Immature natural killer cell (primary cell): Measurements from ENCODE around the gene TMEM63A. TPM values are rescaled to one million over a fixed set of nuclear protein-coding genes. Genes with fewer than 3 reads are reported as not detected.

Experiments
- DNase-seq, 3 donors: peaks; one replicate each; pipeline ENCODE4 v3.0.0; 2022; ENCODE audit warnings: mixed read lengths in 1 of 3
- H3K27ac Mint-ChIP-seq, 6 donors: one replicate each; pipeline ENCODE4 v1.8.0; 2020; ENCODE audit warnings: mixed read lengths in 6 of 6, mild to moderate bottlenecking in 5 of 6, inconsistent platforms in 4 of 6, moderate library complexity in 3 of 6
- H3K27me3 Mint-ChIP-seq, 3 donors: one replicate each; pipeline ENCODE4 v1.8.0; 2020 to 2021; ENCODE audit warnings: low read depth in 3 of 3, mild to moderate bottlenecking in 3 of 3, mixed read lengths in 3 of 3, moderate library complexity in 3 of 3, inconsistent platforms in 1 of 3
- H3K36me3 Mint-ChIP-seq, 3 donors: one replicate each; pipeline ENCODE4 v1.8.0; 2020; ENCODE audit warnings: mixed read lengths in 3 of 3, inconsistent platforms in 2 of 3, mild to moderate bottlenecking in 2 of 3
- H3K4me1 Mint-ChIP-seq, 2 donors: one replicate each; pipeline ENCODE4 v1.8.0; 2020; ENCODE audit warnings: inconsistent platforms in 2 of 2, mild to moderate bottlenecking in 2 of 2, mixed read lengths in 2 of 2, moderate library complexity in 1 of 2
- H3K4me3 Mint-ChIP-seq, 5 donors: one replicate each; pipeline ENCODE4 v1.8.0; 2020; ENCODE audit warnings: mild to moderate bottlenecking in 5 of 5, mixed read lengths in 5 of 5, inconsistent platforms in 3 of 5, moderate library complexity in 3 of 5
- H3K9me3 Mint-ChIP-seq, 6 donors: one replicate each; pipeline ENCODE4 v1.8.0; 2020; ENCODE audit warnings: mild to moderate bottlenecking in 6 of 6, mixed read lengths in 6 of 6, inconsistent platforms in 4 of 6, moderate library complexity in 3 of 6
- polyA plus RNA-seq, 3 donors: library from polyadenylated mRNA; unstranded; fragments of 300-500 nt; fragmentation: Illumina TruSeq; gene quantifications; one replicate each; pipeline ENCODE4 v1.2.3, GENCODE V29; 2021

TMEM63A gene
- polyA plus RNA-seq, 3 donors from 2014 or later = 10.1 to 27.4 (median 11.1) TPM

DNA sequence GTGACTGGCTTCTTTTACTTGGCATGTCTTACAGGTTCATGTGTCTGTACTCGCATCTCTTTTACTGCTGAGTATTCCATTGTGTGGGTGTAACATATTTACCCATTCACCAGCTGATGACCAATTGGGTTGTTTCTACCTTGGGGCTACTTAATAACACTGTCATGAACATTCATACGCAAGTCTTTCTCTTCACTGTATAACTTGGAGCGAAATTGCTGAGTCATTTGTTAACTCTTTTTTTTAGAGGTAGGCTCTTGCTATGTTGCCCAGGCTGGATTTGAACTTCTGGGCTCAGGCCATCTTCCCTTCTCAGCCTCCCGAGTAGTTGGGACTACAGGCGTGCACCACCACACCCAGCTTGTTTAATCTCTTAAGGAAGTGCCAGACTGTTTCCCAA is 35.4 kb upstream of the TMEM63A start:
- peaks cover 7 to 33% (median 16%) of the 10 kb centered on the region in 3 donors for H3K36me3 Mint-ChIP-seq
- peaks cover 0 to 2% (median 0%) of the 10 kb centered on the region in 3 donors for H3K27me3 Mint-ChIP-seq
- peak overlapping the region in 5 of 6 donors; percentile 12 to 58 (median 44) for H3K27ac Mint-ChIP-seq
- H3K4me3 Mint-ChIP-seq = no peak overlapping the region
- H3K4me1 Mint-ChIP-seq = peaks cover 31 to 40% of the 10 kb centered on the region in 2 donors
- DNase-seq = no peak
- no peaks in the 10 kb centered on the region for H3K9me3 Mint-ChIP-seq

DNA sequence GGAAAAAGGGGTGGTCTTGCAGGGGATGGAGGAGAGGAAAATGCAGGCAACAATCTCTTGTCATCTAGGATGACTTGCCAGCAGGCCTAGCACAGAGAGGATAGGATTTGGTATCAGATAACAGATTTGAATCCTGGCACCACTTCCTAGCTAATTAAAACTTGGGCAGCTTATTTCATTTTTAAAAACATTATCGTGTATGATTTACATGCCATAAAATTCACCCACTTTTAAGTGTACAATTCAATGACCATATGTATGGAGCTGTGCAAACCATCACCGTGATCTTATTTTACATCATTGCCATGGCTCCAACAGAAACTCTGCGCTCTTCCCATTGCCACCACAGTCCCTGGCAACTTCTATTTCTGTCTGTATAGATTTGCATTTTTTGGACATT is 34.9 kb upstream of the TMEM63A start:
- H3K36me3 Mint-ChIP-seq = peaks cover 7 to 33% (median 17%) of the 10 kb centered on the region in 3 donors
- H3K4me1 Mint-ChIP-seq = peaks cover 28 to 36% of the 10 kb centered on the region in 2 donors
- no peaks in the 10 kb centered on the region for H3K9me3 Mint-ChIP-seq
- H3K4me3 Mint-ChIP-seq = no peak overlapping the region
- H3K27ac Mint-ChIP-seq = peak overlapping the region in 4 of 6 donors; percentile 44 to 68 (median 52)
- no peak for DNase-seq
- peaks cover 0 to 2% (median 0%) of the 10 kb centered on the region in 3 donors for H3K27me3 Mint-ChIP-seq

DNA sequence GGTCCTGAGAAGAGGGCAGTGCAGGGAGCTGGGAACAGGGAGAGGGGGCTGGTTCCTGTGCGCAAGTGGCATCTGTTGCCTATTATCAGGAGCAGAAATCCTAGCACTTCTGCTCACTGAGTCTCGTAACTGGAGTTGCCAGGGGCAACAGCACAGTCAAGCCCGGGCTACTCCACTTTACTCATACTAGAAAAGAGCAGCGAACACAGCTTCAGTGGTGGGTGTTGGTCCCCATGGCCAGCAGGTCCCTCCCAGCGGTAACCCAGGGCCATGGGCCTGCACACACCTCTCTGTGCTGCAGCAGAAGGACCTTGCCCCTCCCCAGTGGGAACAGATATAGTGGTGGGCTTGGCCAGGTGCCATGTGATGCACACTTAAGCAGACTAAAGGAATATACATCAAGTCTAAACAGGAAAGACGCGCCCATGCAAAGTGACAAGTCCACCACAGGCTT is 33.4 kb upstream of the TMEM63A start:
- Mint-ChIP-seq H3K36me3 (peaks cover 7 to 33% (median 17%) of the 10 kb centered on the region in 3 donors), H3K9me3 (no peaks in the 10 kb centered on the region), H3K27ac (peak overlapping the region; percentile 26 to 74 (median 60)), H3K27me3 (peaks cover 0 to 2% (median 0%) of the 10 kb centered on the region in 3 donors), H3K4me1 (peaks cover 28 to 36% of the 10 kb centered on the region in 2 donors), H3K4me3 (peak overlapping the region in 4 of 5 donors; percentile 9 to 44 (median 22))
- DNase-seq = peak in 2 of 3 donors; percentile 8 to 18

DNA sequence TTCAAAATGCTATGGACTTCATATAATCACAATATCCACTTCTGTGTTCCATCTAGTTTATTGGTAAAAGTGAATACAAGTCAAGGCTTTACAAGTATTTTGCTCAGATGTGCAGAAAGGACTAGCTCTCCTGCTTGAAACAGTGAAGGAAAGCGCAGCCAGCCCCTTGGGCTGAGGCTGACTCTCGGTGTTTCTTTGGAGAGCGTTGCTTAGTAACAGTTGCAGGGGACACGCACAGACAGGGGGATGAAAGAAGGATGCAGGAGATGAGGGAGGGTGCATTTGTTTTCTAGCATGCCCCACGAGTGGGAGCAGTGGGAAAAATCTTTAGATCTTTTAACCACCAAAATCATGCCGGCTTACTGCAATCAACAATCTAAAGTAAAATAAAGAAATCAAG is 32.8 kb upstream of the TMEM63A start:
- peaks cover 27 to 36% of the 10 kb centered on the region in 2 donors for H3K4me1 Mint-ChIP-seq
- peaks cover 7 to 29% (median 17%) of the 10 kb centered on the region in 3 donors for H3K36me3 Mint-ChIP-seq
- peak overlapping the region; percentile 12 to 74 (median 60) for H3K27ac Mint-ChIP-seq
- H3K4me3 Mint-ChIP-seq = peak overlapping the region in 1 of 5 donors; percentile 23
- no peaks in the 10 kb centered on the region for H3K9me3 Mint-ChIP-seq
- H3K27me3 Mint-ChIP-seq = peaks cover 0 to 2% (median 0%) of the 10 kb centered on the region in 3 donors
- no peak for DNase-seq

DNA sequence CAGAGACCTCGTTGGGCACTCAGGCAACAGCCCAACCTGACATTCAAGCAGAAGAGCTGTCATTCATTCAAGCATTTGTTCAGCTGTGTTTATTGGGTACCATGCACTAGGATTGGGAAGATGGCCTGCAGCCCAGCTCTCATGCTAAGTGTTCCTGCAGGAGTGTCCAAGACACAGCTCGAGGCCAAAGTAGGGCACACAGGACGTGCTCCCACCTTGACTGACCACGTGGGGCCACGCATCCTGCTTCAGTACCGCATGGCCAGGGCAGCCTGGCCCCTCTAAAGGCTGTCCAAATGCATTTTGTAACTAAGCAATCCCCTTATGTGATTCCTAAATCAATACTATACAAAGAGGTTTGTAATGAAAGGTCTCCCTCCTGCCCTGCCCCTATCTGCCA is 32.2 kb upstream of the TMEM63A start:
- Mint-ChIP-seq H3K9me3 (no peaks in the 10 kb centered on the region), H3K4me3 (no peak overlapping the region), H3K27ac (peak overlapping the region in 1 of 6 donors; percentile 43), H3K36me3 (peaks cover 7 to 23% (median 17%) of the 10 kb centered on the region in 3 donors), H3K4me1 (peaks cover 25 to 36% of the 10 kb centered on the region in 2 donors), H3K27me3 (peaks cover 0 to 2% (median 0%) of the 10 kb centered on the region in 3 donors)
- DNase-seq = no peak

DNA sequence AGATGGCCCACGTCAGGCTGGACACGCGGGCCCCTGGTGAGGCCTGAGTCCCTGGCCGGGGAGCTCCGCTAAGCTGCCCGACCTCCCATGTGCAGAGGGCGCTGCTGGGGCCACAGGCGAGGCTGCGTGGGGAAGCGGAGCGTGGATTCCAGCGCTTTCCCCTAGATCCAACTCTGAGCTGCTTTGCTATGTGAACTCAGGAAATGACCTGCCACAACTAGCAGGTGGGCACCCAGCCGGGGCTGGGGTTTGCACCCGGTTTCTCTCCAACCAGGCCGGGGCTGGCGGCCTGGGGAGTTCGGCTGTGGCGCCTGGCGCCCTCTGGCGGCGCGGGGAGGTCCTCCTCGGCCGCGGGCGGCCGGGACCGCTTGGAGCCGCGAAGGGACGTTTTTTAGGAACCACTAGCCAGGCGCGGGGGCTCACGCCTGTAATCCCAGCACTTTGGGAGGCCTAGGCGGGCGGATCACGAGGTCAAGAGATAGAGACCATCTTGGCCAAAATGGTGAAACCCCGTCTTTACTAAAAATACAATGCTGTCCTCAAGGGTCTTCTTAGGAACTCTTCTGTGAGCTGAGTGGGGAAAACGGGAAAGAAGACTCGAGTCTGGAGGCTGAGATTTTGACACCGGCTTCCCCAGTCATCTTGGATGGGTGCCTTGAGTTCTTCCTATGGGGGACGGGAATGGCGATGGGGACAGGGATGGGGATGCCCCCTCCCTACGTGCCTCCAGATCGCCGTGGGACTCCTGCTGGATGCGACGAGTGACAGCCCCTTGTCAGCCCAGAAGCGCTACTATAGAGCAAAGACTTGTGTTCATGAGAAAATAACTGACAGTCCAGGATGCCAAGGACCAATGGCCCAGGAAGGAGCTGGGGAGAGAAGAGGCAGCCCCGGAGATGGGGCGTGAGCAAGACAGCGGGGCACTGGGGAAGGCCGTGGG is 29.3 kb upstream of the TMEM63A start:
- H3K36me3 Mint-ChIP-seq = peaks cover 5 to 16% (median 9%) of the 10 kb centered on the region in 3 donors
- peaks cover 0 to 2% (median 0%) of the 10 kb centered on the region in 3 donors for H3K27me3 Mint-ChIP-seq
- H3K4me1 Mint-ChIP-seq = peaks cover 16% of the 10 kb centered on the region in 2 donors
- H3K9me3 Mint-ChIP-seq = no peaks in the 10 kb centered on the region
- H3K4me3 Mint-ChIP-seq = no peak overlapping the region
- DNase-seq = peak; percentile 63 to 74 (median 68)
- peak overlapping the region in 1 of 6 donors; percentile 57 for H3K27ac Mint-ChIP-seq

DNA sequence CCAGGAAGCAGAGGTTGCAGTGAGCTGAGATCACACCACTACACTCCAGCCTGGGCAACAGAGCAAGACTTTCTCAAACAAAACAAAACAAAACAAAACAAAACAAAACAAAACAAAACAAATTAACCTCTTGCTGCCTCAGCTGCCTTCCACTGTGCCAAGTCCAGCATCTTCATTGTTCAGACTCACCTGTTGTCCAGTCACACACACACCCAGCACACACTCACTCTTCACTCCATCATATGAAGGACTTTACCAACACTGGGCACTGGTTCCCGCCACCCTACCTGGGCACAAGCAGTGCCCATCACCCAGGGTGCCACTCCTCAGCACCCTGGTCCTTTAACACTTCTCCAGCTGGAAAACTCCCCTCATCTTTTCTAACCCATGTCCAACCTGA is 27.3 kb upstream of the TMEM63A start:
- no peaks in the 10 kb centered on the region for H3K27me3 Mint-ChIP-seq
- no peaks in the 10 kb centered on the region for H3K9me3 Mint-ChIP-seq
- no peak for DNase-seq
- H3K4me1 Mint-ChIP-seq = peaks cover 0 to 2% of the 10 kb centered on the region in 2 donors
- H3K27ac Mint-ChIP-seq = peak overlapping the region in 1 of 6 donors; percentile 55
- no peak overlapping the region for H3K4me3 Mint-ChIP-seq
- peaks cover 3 to 8% (median 5%) of the 10 kb centered on the region in 3 donors for H3K36me3 Mint-ChIP-seq

DNA sequence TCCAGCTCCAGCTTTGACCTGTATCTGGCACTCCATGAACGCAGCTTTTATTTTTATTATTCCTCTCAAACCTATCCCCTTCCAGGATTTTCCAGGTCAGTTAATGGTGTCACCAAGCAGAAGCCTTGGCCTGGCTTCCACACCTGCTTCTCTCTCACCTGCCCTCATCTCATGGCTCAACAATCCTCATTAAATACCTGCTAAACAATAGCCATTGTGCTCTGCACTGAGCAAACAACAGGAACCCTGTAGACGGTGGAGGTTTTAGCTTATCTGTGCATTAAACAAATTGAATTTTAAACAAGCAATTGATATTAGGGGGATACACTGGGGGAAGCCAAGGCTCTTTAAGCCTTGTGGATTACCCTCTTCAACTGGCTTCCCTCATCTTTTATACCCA is 26.6 kb upstream of the TMEM63A start:
- Mint-ChIP-seq H3K4me1 (peaks cover 0 to 2% of the 10 kb centered on the region in 2 donors), H3K27me3 (no peaks in the 10 kb centered on the region)

DNA sequence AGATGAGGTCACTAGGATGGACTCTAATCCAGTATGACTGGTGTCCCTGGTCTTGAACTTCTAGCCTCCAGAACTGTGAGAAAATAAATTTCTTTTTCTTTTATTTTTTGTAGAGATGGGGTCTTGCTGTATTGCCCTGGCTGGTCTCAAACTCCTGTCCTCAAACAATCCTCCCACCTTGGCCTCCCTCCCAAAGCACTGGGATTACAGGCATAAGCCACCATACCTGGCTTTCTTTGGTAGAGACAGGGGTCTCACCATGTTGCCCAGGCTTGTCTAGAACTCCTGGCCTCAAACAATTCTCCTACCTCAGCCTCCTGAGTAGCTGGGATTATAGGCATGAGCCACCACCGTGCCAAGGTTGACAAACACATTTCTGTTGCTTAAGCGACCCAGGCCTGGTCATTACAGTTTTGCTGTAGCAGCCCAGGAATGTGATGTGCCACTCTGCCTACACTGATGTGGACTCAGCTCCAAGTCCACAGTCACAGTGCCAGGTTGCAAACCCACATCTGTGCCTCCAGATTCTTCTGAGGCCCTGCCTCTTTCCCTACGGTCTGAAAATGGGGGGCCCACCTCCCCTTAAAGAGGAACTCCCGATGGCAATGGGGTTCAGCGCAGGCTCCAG is 25.9 kb upstream of the TMEM63A start:
- no peaks in the 10 kb centered on the region for H3K27me3 Mint-ChIP-seq

More for the DNA sequence above, 26.6 kb upstream of the TMEM63A start:
- DNase-seq = no peak
- H3K36me3 Mint-ChIP-seq = peaks cover 4 to 8% (median 5%) of the 10 kb centered on the region in 3 donors
- no peaks in the 10 kb centered on the region for H3K9me3 Mint-ChIP-seq
- no peak overlapping the region for H3K27ac Mint-ChIP-seq
- no peak overlapping the region for H3K4me3 Mint-ChIP-seq

DNA sequence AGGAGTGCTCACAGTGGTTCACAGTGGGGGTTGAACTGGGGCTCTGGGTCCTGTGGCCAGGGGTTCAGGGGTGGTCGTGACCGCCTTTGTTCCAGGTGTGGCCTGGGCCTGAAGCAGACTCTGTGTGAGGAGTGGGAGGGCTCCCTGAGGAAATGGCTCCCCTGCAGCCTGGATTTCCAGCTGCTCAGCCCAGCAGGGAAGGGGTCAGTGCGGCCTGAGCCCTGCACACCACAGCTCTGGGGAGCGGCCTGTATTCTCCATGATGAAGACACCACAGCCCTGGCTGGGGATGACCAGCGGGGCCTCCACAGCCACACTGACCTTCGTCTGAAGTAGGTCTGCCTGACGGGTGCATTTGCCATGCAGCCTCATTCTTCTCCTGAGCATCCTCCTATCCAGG is 25.2 kb upstream of the TMEM63A start:
- Mint-ChIP-seq H3K27ac (no peak overlapping the region), H3K4me1 (no peaks in the 10 kb centered on the region), H3K36me3 (peaks cover 0 to 4% (median 3%) of the 10 kb centered on the region in 3 donors), H3K27me3 (peaks cover 0 to 2% (median 0%) of the 10 kb centered on the region in 3 donors), H3K9me3 (no peaks in the 10 kb centered on the region), H3K4me3 (no peak overlapping the region)
- no peak for DNase-seq

More for the DNA sequence above, 25.9 kb upstream of the TMEM63A start:
- Mint-ChIP-seq H3K9me3 (no peaks in the 10 kb centered on the region), H3K27ac (no peak overlapping the region), H3K4me1 (peaks cover 0 to 2% of the 10 kb centered on the region in 2 donors), H3K36me3 (peaks cover 5 to 8% (median 6%) of the 10 kb centered on the region in 3 donors), H3K4me3 (no peak overlapping the region)
- no peak for DNase-seq

DNA sequence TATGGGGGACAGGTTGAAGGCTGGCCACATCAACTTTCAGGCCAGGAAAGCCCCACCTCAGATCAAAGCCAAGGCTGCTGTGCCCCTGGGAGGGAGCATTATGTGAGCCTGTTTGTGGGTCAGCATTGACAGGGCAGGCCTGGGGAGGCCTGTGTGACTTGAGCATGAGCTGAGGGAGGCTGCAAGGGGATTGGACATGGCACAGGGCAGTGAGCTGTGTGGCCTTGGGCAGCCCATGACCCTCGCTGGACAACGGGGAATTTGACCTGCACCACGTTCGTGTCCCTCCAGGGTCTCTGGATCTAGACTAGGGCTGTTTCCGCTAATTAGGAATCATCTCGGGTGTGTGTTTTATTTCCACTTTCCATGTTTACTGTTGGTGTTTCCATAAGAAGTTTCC is 24.3 kb upstream of the TMEM63A start:
- Mint-ChIP-seq H3K27me3 (peaks cover 0 to 2% (median 0%) of the 10 kb centered on the region in 3 donors), H3K4me3 (no peak overlapping the region), H3K27ac (no peak overlapping the region), H3K4me1 (no peaks in the 10 kb centered on the region), H3K36me3 (peaks cover 0 to 4% (median 3%) of the 10 kb centered on the region in 3 donors), H3K9me3 (no peaks in the 10 kb centered on the region)
- no peak for DNase-seq

DNA sequence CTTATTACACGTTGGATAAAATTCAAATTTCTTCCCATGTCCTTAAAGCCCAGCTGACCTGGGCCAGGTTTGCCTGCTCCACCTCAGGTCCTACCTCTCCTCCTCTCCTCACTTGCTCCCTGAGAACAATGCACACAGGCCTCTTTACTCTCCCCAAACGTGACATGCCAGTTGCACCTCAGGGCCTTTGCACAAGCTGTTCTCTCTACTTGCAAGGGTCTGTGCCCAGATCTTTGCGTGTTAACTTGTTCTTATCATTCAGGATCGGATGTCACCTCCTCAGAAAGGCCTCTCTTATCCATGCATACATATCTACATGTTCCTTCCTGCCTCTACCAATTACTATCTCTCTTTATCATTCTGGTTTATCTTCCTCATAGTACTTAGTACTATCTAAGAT is 21.4 kb upstream of the TMEM63A start:
- H3K27ac Mint-ChIP-seq = no peak overlapping the region
- H3K9me3 Mint-ChIP-seq = no peaks in the 10 kb centered on the region
- H3K36me3 Mint-ChIP-seq = peaks cover 0 to 4% (median 3%) of the 10 kb centered on the region in 3 donors
- H3K4me1 Mint-ChIP-seq = no peaks in the 10 kb centered on the region
- DNase-seq = no peak
- H3K27me3 Mint-ChIP-seq = peaks cover 0 to 8% (median 2%) of the 10 kb centered on the region in 3 donors
- H3K4me3 Mint-ChIP-seq = no peak overlapping the region

DNA sequence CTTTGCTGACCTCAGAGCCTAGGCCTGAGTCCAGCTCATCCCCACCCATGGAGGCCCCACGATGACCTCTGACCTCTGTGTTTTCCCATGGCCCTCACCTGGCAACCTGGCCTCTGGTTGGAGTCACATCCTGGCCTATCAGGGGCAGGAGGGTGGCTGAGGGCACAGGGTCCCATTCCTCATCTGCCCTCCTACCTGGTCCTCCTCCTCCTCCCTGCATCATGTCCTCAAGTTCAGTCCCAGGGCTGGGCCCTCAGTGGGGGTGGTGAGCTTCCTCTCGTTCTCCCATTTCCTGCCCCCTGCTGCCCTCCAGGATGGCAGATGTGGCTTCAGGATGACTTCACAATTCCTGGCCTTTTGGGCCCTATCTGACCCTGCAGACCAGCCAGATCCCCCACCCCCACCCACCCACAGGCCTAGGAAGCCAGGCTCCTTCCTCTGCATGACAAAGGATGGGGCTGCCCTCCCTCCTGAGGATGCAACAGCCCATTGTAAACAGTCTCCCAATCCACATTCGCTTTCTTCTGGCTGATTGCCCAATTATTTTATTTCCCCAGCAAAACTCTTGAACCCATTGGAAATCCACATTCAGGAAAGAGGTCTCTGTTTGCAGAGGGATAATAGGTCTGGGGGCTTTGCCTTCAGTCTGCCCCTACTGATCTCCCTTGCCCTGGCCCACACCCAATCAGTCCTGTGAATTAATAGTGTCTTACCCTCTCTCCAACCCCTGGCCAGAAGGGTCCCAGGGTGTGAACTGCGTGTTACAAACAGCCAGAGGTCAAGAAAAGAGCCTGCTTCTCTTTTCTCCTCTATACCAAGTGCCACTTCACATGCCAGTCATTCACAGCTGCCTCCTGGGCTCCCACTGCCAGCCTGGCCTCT is 17.1 kb upstream of the TMEM63A start:
- Mint-ChIP-seq H3K27ac (peak overlapping the region in 1 of 6 donors; percentile 33), H3K9me3 (no peaks in the 10 kb centered on the region), H3K4me1 (peaks cover 26% of the 10 kb centered on the region in 2 donors), H3K4me3 (no peak overlapping the region), H3K36me3 (peaks cover 0 to 3% (median 0%) of the 10 kb centered on the region in 3 donors), H3K27me3 (peaks cover 8 to 13% (median 10%) of the 10 kb centered on the region in 3 donors)
- no peak for DNase-seq
